Activated T-helper 1 cell treated with anti-CD3 and anti-CD28 coated beads, Interleukin-12 subunit alpha, Interleukin-12 subunit beta, Interleukin-2, Interleukin-4 antibody, amounts not matched to agents 30 ng/mL and 10 ng/mL and 1 ng/mL, durations not matched to agents 14 hours and 24 hours and 36 hours (primary cell): ENCODE results near the gene THTPA. TPM values are rescaled to one million over a fixed set of nuclear protein-coding genes. Genes with fewer than 3 reads are reported as not detected.

Experiments used
- DNase-seq: peaks from one replicate; pipeline ENCODE4 v3.0.0; 2021; ENCODE audit warnings: low spot score
- H3K27ac Mint-ChIP-seq: one replicate; pipeline ENCODE4 v1.8.0; 2021; ENCODE audit warnings: mild to moderate bottlenecking, mixed read lengths
- H3K27me3 Mint-ChIP-seq: one replicate; pipeline ENCODE4 v1.8.0; 2022; ENCODE audit warnings: mild to moderate bottlenecking, moderate library complexity, mixed read lengths; ENCODE audit not compliant: insufficient read depth
- H3K36me3 Mint-ChIP-seq: one replicate; pipeline ENCODE4 v1.8.0; 2021; ENCODE audit warnings: low read depth, mixed read lengths
- H3K4me1 Mint-ChIP-seq: one replicate; pipeline ENCODE4 v1.8.0; 2021; ENCODE audit warnings: low read depth, mixed read lengths
- H3K4me3 Mint-ChIP-seq: one replicate; pipeline ENCODE4 v1.8.0; 2021; ENCODE audit warnings: mild to moderate bottlenecking, moderate library complexity, mixed read lengths
- H3K9me3 Mint-ChIP-seq: one replicate; pipeline ENCODE4 v1.8.0; 2021; ENCODE audit warnings: mixed read lengths
- intact Hi-C: fragments of 100-400 bp; cut with micrococcal nuclease; formaldehyde crosslinking; loops from one replicate; pipeline ENCODE4 v1.15.1; 2024
- total RNA-seq: library from RNA; stranded (reverse); gene quantifications from 2 replicates; pipeline ENCODE4 v1.2.3, GENCODE V29; 2022

THTPA gene
- total RNA-seq, 1 donor from 2014 or later, result 14.3 TPM

GRCh38 chr14:23567186-23568020, 11.3 kb downstream of the THTPA start, which contains the start of gene AP1G2:
Gene AP1G2 (minus strand): TSS chr14:23567791. CDS start chr14:23567314, 477 bp downstream.
- peak; percentile 87 for DNase-seq
- peaks cover 43% of the 10 kb centered on the region for H3K4me1 Mint-ChIP-seq
- no peaks in the 10 kb centered on the region for H3K9me3 Mint-ChIP-seq
- H3K36me3 Mint-ChIP-seq, result peaks cover 32% of the 10 kb centered on the region
- intact Hi-C loops, result loop anchor here (1.0 to 10.0 kb wide), 5 partner anchors 11 to 1043 kb away; partner anchors contain the start of genes NGDN, SDR39U1, THTPA and ZFHX2
- peak within 1 kb of the TSS; percentile 97 for H3K27ac Mint-ChIP-seq
- H3K4me3 Mint-ChIP-seq, result peak within 1 kb of the TSS; percentile 100
- H3K27me3 Mint-ChIP-seq, result peaks cover 4% of the 10 kb centered on the region

GRCh38 chr14:23568021-23568599, 12.0 kb downstream of the THTPA start:
- Mint-ChIP-seq H3K9me3 (no peaks in the 10 kb centered on the region), H3K27me3 (peaks cover 5% of the 10 kb centered on the region), H3K4me3 (peak overlapping the region; percentile 100), H3K36me3 (peaks cover 27% of the 10 kb centered on the region), H3K4me1 (peaks cover 45% of the 10 kb centered on the region), H3K27ac (peak overlapping the region; percentile 97)
- intact Hi-C loops, result loop anchor here (5.0 to 10.0 kb wide), 2 partner anchors 874 to 1043 kb away; partner anchors contain the start of gene SDR39U1
- no peak for DNase-seq

GRCh38 chr14:23568600-23569331, 12.7 kb downstream of the THTPA start:
- peak overlapping the region; percentile 100 for H3K4me3 Mint-ChIP-seq
- H3K27ac Mint-ChIP-seq, result peak overlapping the region; percentile 97
- peaks cover 26% of the 10 kb centered on the region for H3K36me3 Mint-ChIP-seq
- peaks cover 44% of the 10 kb centered on the region for H3K4me1 Mint-ChIP-seq
- peaks cover 5% of the 10 kb centered on the region for H3K27me3 Mint-ChIP-seq
- DNase-seq, result no peak
- no peaks in the 10 kb centered on the region for H3K9me3 Mint-ChIP-seq
- intact Hi-C loops, result loop anchor here (5.0 to 10.0 kb wide), 2 partner anchors 874 to 1044 kb away; partner anchors contain the start of gene SDR39U1

- Mint-ChIP-seq H3K36me3 (peaks cover 19% of the 10 kb centered on the region), H3K4me3 (no peak overlapping the region), H3K27me3 (peaks cover 5% of the 10 kb centered on the region), H3K4me1 (peaks cover 44% of the 10 kb centered on the region), H3K27ac (peak overlapping the region; percentile 71), H3K9me3 (no peaks in the 10 kb centered on the region)
- intact Hi-C loops, result loop anchor here (5.0 to 10.0 kb wide), 2 partner anchors 873 to 1045 kb away; partner anchors contain the start of gene SDR39U1
- DNase-seq, result no peak
These were observed 13.5 kb downstream of the THTPA start for GRCh38 chr14:23569443-23570151.

GRCh38 chr14:23570806-23571483, 14.9 kb downstream of the THTPA start:
- Mint-ChIP-seq H3K4me3 (no peak overlapping the region), H3K27ac (no peak overlapping the region), H3K4me1 (peaks cover 44% of the 10 kb centered on the region), H3K36me3 (peaks cover 10% of the 10 kb centered on the region), H3K27me3 (peaks cover 14% of the 10 kb centered on the region), H3K9me3 (no peaks in the 10 kb centered on the region)
- no peak for DNase-seq
- intact Hi-C loops, result no loop called here

- peaks cover 21% of the 10 kb centered on the region for H3K27me3 Mint-ChIP-seq
- DNase-seq, result no peak
- H3K4me3 Mint-ChIP-seq, result no peak overlapping the region
- H3K36me3 Mint-ChIP-seq, result peaks cover 5% of the 10 kb centered on the region
- H3K9me3 Mint-ChIP-seq, result no peaks in the 10 kb centered on the region
- H3K27ac Mint-ChIP-seq, result peak overlapping the region; percentile 53
- intact Hi-C loops, result no loop called here
- H3K4me1 Mint-ChIP-seq, result peaks cover 45% of the 10 kb centered on the region
These were observed 15.8 kb downstream of the THTPA start for GRCh38 chr14:23571701-23572523.

GRCh38 chr14:23572524-23572828, 16.4 kb downstream of the THTPA start:
- peaks cover 42% of the 10 kb centered on the region for H3K4me1 Mint-ChIP-seq
- peaks cover 24% of the 10 kb centered on the region for H3K27me3 Mint-ChIP-seq
- intact Hi-C loops, result no loop called here
- no peak overlapping the region for H3K27ac Mint-ChIP-seq
- DNase-seq, result no peak
- H3K9me3 Mint-ChIP-seq, result no peaks in the 10 kb centered on the region
- H3K4me3 Mint-ChIP-seq, result no peak overlapping the region
- H3K36me3 Mint-ChIP-seq, result peaks cover 3% of the 10 kb centered on the region

GRCh38 chr14:23572836-23573235, 16.8 kb downstream of the THTPA start:
- Mint-ChIP-seq H3K4me3 (no peak overlapping the region), H3K36me3 (peaks cover 2% of the 10 kb centered on the region), H3K4me1 (peaks cover 39% of the 10 kb centered on the region), H3K27ac (no peak overlapping the region), H3K9me3 (no peaks in the 10 kb centered on the region), H3K27me3 (peaks cover 24% of the 10 kb centered on the region)
- no peak for DNase-seq
- intact Hi-C loops, result no loop called here

DNA sequence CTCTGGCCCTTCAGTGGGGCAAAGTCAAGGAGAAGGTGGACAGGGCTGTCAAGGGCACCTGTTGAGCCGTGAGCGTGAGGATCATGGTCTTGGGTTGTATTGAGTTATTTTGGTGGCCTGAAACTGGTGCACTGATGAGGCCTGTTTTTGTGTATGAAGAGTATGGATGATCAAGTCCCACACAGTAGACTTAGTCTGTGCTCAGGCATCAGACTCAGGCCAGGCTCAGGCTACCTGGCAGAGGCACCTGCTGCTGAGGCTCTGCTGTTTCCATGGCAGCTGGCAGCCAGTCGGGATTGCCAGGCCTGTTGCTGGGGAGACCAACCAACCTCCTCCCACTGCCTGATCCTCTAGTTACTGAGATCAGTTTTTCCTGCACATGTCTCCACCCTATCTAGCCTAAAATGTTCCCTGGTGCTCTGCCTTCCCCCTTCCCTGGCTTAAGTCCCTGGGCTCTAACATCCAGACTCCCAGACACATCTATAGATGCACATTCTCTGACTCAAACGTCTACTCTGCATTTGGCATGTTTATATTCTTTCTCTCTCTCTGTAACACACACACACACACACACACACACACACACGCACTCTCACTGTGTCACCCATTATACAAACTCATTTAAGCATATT, 17.4 kb downstream of the THTPA start:
- no peaks in the 10 kb centered on the region for H3K9me3 Mint-ChIP-seq
- H3K36me3 Mint-ChIP-seq, result no peaks in the 10 kb centered on the region
- peaks cover 27% of the 10 kb centered on the region for H3K27me3 Mint-ChIP-seq
- no peak overlapping the region for H3K27ac Mint-ChIP-seq
- H3K4me3 Mint-ChIP-seq, result no peak overlapping the region
- intact Hi-C loops, result no loop called here
- H3K4me1 Mint-ChIP-seq, result peaks cover 32% of the 10 kb centered on the region
- no peak for DNase-seq

DNA sequence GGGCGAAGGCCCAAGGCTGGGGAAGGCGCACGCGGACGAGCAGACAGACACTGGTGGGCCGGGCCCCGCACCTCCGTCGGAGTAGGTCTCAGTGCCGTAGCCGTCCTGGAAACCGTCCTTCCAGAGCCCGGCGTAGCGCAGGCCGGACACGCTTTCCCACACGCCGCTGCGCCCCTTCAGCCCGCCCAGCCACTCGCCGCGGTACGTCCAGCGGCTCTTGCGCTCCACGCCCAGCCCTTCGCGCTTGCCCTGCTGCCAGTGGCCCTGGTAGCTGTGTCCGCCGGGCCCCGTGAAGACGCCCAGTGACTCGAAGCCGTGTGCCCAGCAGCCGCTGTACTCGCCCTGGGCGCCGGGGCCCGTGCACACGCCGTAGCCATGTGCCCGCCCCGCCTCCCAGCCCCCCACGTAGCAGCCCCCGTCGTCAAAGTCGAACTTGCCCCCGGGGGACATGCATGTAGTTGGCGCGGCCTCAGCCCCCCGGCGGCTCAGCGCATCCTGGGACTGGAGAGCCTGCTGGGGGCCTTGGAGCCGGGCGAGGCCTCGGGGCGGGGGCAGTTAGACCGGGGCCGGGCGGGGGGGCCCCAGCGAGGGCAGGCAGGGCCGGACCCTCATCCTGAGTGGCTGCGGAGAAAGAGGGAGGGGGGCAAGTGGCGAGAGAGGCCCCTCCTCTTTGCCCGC, 21.1 kb downstream of the THTPA start:
- Mint-ChIP-seq H3K27me3 (peaks cover 36% of the 10 kb centered on the region), H3K4me3 (no peak overlapping the region), H3K27ac (no peak overlapping the region), H3K36me3 (no peaks in the 10 kb centered on the region), H3K4me1 (peaks cover 20% of the 10 kb centered on the region), H3K9me3 (no peaks in the 10 kb centered on the region)
- DNase-seq, result no peak
- intact Hi-C loops, result no loop called here
